ENCODE measurements around the gene ZMYND8. TPM values are rescaled to one million over a fixed set of nuclear protein-coding genes. Genes with fewer than 3 reads are reported as not detected.

Gene ZMYND8
- total RNA-seq, 1 experiment from 2014 or later: 29.0 TPM

- Histone ChIP-seq H3K27me3 (ENCODE audit: insufficient read depth, low read length) (no peaks in the 10 kb centered on the region), H3K4me2 (ENCODE audit: low read length) (no peak overlapping the region), H3K27ac (ENCODE audit: low read depth, low read length) (no peak overlapping the region), H3K79me2 (ENCODE audit: insufficient read depth, low read length) (peaks cover 19% of the 10 kb centered on the region), H3K9me2 (ENCODE audit: insufficient read depth) (no peaks in the 10 kb centered on the region), H3K9me3 (ENCODE audit: control insufficient read depth in 1 of 2, insufficient read depth in 1 of 2, low read depth in 1 of 2, low read length in 2 of 2) (no peaks in the 10 kb centered on the region), H2AFZ (ENCODE audit: low read depth, low read length, poor library complexity, severe bottlenecking) (no peak overlapping the region), H3K9ac (ENCODE audit: low read length) (no peak overlapping the region), H3K4me1 (ENCODE audit: control insufficient read depth in 1 of 2, insufficient read depth in 2 of 2, low read length in 2 of 2) (no peaks in the 10 kb centered on the region), H3K4me3 (replicated peaks in 1 of 2; ENCODE audit: low read depth in 1 of 2, low read length in 2 of 2) (no peak overlapping the region), H3K36me3 (ENCODE audit: control insufficient read depth in 1 of 2, insufficient read depth in 2 of 2, low read length in 2 of 2) (peaks cover 20 to 24% of the 10 kb centered on the region in 2 experiments; a peak in 3 of 4 replicates), H4K20me1 (ENCODE audit: insufficient read depth) (no peaks in the 10 kb centered on the region)
- intact Hi-C loops (cut with micrococcal nuclease): no loop called here
- no peak for ATAC-seq
- no peak for TF ChIP-seq ZBTB33 (IDR thresholded peaks at IDR 0.05; ENCODE audit: extremely low read depth, insufficient replicate concordance, low read length)
- TF ChIP-seq EGR1 (IDR thresholded peaks at IDR 0.05; ENCODE audit: low read depth): no peak
- TF ChIP-seq YY1 (IDR thresholded peaks at IDR 0.05; ENCODE audit: extremely low read depth, insufficient replicate concordance, low read depth, low read length): no peak
- no peak for TF ChIP-seq RAD21 (IDR thresholded peaks at IDR 0.05; ENCODE audit: low read depth)
- no peak for TF ChIP-seq EZH2 (IDR thresholded peaks at IDR 0.05)
- no TSS peak for BruUV-seq (replicated peaks)
- ChIA-PET CTCF (interaction anchor here (1.5 kb wide), 1 partner anchor 85 kb away, joined by 5 read pairs; no protein-coding TSS in a partner anchor), POLR2A (no interaction called here), RAD21 (ENCODE audit: low non-redundant PET in 1 of 2, low total read pairs in 2 of 2, uncharacterized antibody in 2 of 2, unreplicated experiment in 2 of 2) (interaction anchor here in 1 of 2 experiments (0.7 kb wide), 1 partner anchor 540 kb away, joined by 3 read pairs; no protein-coding TSS in a partner anchor)
- DNase-seq (ENCODE audit: low read depth, low spot score): no peak
Measured at GRCh38 chr20:47298624-47299023, 57.9 kb downstream of the ZMYND8 start.

- Histone ChIP-seq H3K27me3 (ENCODE audit: insufficient read depth, low read length) (no peaks in the 10 kb centered on the region), H3K9me3 (ENCODE audit: control insufficient read depth in 1 of 2, insufficient read depth in 1 of 2, low read depth in 1 of 2, low read length in 2 of 2) (no peaks in the 10 kb centered on the region), H3K4me2 (ENCODE audit: low read length) (no peak overlapping the region), H3K27ac (ENCODE audit: low read depth, low read length) (no peak overlapping the region), H3K9me2 (ENCODE audit: insufficient read depth) (no peaks in the 10 kb centered on the region), H3K4me1 (ENCODE audit: control insufficient read depth in 1 of 2, insufficient read depth in 2 of 2, low read length in 2 of 2) (no peaks in the 10 kb centered on the region), H3K9ac (ENCODE audit: low read length) (no peak overlapping the region), H2AFZ (ENCODE audit: low read depth, low read length, poor library complexity, severe bottlenecking) (no peak overlapping the region), H3K36me3 (ENCODE audit: control insufficient read depth in 1 of 2, insufficient read depth in 2 of 2, low read length in 2 of 2) (peaks cover 19 to 22% of the 10 kb centered on the region in 2 experiments; a peak in 3 of 4 replicates), H3K79me2 (ENCODE audit: insufficient read depth, low read length) (peaks cover 14% of the 10 kb centered on the region), H4K20me1 (ENCODE audit: insufficient read depth) (no peaks in the 10 kb centered on the region), H3K4me3 (replicated peaks in 1 of 2; ENCODE audit: low read depth in 1 of 2, low read length in 2 of 2) (no peak overlapping the region)
- BruUV-seq (replicated peaks): no TSS peak
- ATAC-seq: no peak
- no peak for DNase-seq (ENCODE audit: low read depth, low spot score)
- ChIA-PET RAD21 (ENCODE audit: low non-redundant PET in 1 of 2, low total read pairs in 2 of 2, uncharacterized antibody in 2 of 2, unreplicated experiment in 2 of 2) (interaction anchor here in 1 of 2 experiments (1.3 kb wide), 1 partner anchor 86 kb away, joined by 7 read pairs; no protein-coding TSS in a partner anchor), CTCF (interaction anchor here (1.1 to 1.2 kb wide), 2 partner anchors 24 to 86 kb away, joined by 4 to 8 read pairs; no protein-coding TSS in a partner anchor), POLR2A (no interaction called here)
- intact Hi-C loops (cut with micrococcal nuclease): loop anchor here (1.0 kb wide), 1 partner anchor 87 kb away; no protein-coding TSS in a partner anchor
- TF ChIP-seq CBX3 (IDR thresholded peaks at IDR 0.05; ENCODE audit: low read depth) (no peak), TCF7L2 (IDR thresholded peaks at IDR 0.05; ENCODE audit: borderline replicate concordance, extremely low read depth, insufficient read depth, insufficient read length) (no peak), SRF (IDR thresholded peaks at IDR 0.05; ENCODE audit: low read depth) (no peak), POLR2A (IDR thresholded peaks at IDR 0.05; ENCODE audit: borderline replicate concordance, extremely low read depth, insufficient read depth, insufficient read length) (no peak), MAX (IDR thresholded peaks at IDR 0.05) (no peak), ZBTB33 (IDR thresholded peaks at IDR 0.05; ENCODE audit: extremely low read depth, insufficient replicate concordance, low read length) (no peak), RAD21 (IDR thresholded peaks at IDR 0.05; ENCODE audit: low read depth) (no peak)
Measured at GRCh38 chr20:47297746-47298145, 58.8 kb downstream of the ZMYND8 start.

Data from HCT116 (cell line).